IMR-90 (cell line): ENCODE data around the gene FBH1.
"Not testable (repeated sequence)": the region's sequence is repeated elsewhere in the genome, so short reads cannot be mapped to it uniquely, and the experiment has no call there.

Experiments
- BHLHE40 ChIP-seq: fragments of 150-350 bp; IDR thresholded peaks from 2 replicates; pipeline ENCODE4 v1.6.1; 2016; ENCODE audit warnings: mild to moderate bottlenecking, low read depth, low read length
- CHD1 ChIP-seq: IDR thresholded peaks from 2 replicates; pipeline ENCODE4 v1.6.1; 2012; ENCODE audit warnings: low read depth, low read length, improper control_type of control experiment
- FOS ChIP-seq: fragments of 150-350 bp; IDR thresholded peaks from 2 replicates; pipeline ENCODE4 v1.6.1; 2016; ENCODE audit warnings: low read depth, low read length
- MAFK ChIP-seq: IDR thresholded peaks from 2 replicates; pipeline ENCODE4 v1.6.1; 2012; ENCODE audit warnings: low read depth, low read length, improper control_type of control experiment
- MXI1 ChIP-seq: IDR thresholded peaks from 2 replicates; pipeline ENCODE4 v1.6.1; 2012; ENCODE audit warnings: low read depth, mild to moderate bottlenecking, low read length, moderate library complexity, borderline replicate concordance
- NFE2L2 ChIP-seq: fragments of 150-350 bp; IDR thresholded peaks from 2 replicates; pipeline ENCODE4 v1.6.1; 2016; ENCODE audit warnings: low read depth, mild to moderate bottlenecking, low read length
- POLR2A ChIP-seq: IDR thresholded peaks from 2 replicates; pipeline ENCODE4 v1.6.1; 2012; ENCODE audit warnings: mild to moderate bottlenecking, low read depth, low read length
- RAD21 ChIP-seq: IDR thresholded peaks from 2 replicates; pipeline ENCODE4 v1.6.1; 2012; ENCODE audit warnings: low read length, improper control_type of control experiment
- SMC3 ChIP-seq: fragments of 150-350 bp; IDR thresholded peaks from 2 replicates; pipeline ENCODE4 v1.6.1; 2016; ENCODE audit warnings: low read depth, mild to moderate bottlenecking, antibody characterized with exemption, low read length, moderate library complexity
- TF ChIP-seq, protein P1 (sequence below): fragments of 150-350 bp; IDR thresholded peaks from 2 replicates; pipeline ENCODE4 v1.6.1; 2017; ENCODE audit warnings: mild to moderate bottlenecking, antibody characterized with exemption, low read length, low read depth
- TF ChIP-seq, protein P2 (sequence below): conservative IDR thresholded peaks from 2 replicates; pipeline ENCODE4 v1.5.1; 2012; ENCODE audit warnings: mild to moderate bottlenecking, low read depth, low read length, improper control_type of control experiment

GRCh38 chr10:5908676-5909075, 18.6 kb downstream of the FBH1 start:
- TF ChIP-seq, protein P1, sequence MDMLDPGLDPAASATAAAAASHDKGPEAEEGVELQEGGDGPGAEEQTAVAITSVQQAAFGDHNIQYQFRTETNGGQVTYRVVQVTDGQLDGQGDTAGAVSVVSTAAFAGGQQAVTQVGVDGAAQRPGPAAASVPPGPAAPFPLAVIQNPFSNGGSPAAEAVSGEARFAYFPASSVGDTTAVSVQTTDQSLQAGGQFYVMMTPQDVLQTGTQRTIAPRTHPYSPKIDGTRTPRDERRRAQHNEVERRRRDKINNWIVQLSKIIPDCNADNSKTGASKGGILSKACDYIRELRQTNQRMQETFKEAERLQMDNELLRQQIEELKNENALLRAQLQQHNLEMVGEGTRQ = not testable (repeated sequence)
- TF ChIP-seq POLR2A, SMC3, NFE2L2, FOS, CHD1, MXI1, RAD21, BHLHE40, MAFK: not testable (repeated sequence)
- TF ChIP-seq, protein P2, sequence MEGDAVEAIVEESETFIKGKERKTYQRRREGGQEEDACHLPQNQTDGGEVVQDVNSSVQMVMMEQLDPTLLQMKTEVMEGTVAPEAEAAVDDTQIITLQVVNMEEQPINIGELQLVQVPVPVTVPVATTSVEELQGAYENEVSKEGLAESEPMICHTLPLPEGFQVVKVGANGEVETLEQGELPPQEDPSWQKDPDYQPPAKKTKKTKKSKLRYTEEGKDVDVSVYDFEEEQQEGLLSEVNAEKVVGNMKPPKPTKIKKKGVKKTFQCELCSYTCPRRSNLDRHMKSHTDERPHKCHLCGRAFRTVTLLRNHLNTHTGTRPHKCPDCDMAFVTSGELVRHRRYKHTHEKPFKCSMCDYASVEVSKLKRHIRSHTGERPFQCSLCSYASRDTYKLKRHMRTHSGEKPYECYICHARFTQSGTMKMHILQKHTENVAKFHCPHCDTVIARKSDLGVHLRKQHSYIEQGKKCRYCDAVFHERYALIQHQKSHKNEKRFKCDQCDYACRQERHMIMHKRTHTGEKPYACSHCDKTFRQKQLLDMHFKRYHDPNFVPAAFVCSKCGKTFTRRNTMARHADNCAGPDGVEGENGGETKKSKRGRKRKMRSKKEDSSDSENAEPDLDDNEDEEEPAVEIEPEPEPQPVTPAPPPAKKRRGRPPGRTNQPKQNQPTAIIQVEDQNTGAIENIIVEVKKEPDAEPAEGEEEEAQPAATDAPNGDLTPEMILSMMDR = not testable (repeated sequence)
